Stimulated activated CD4-positive, alpha-beta T cell treated with anti-CD3 and anti-CD28 coated beads, Interleukin-1b, Interleukin-23, amount 100 ng/mL, for 1 hour (primary cell): ENCODE data around the gene NIPBL.
"Not testable (repeated sequence)": the region's sequence is repeated elsewhere in the genome, so short reads cannot be mapped to it uniquely, and the experiment has no call there.

Experiments
- DNase-seq, 2 donors: peaks; one replicate each; pipeline ENCODE4 v3.0.0-alpha.2; 2020; ENCODE audit warnings: low read depth in 2 of 2

The NIPBL gene

DNA sequence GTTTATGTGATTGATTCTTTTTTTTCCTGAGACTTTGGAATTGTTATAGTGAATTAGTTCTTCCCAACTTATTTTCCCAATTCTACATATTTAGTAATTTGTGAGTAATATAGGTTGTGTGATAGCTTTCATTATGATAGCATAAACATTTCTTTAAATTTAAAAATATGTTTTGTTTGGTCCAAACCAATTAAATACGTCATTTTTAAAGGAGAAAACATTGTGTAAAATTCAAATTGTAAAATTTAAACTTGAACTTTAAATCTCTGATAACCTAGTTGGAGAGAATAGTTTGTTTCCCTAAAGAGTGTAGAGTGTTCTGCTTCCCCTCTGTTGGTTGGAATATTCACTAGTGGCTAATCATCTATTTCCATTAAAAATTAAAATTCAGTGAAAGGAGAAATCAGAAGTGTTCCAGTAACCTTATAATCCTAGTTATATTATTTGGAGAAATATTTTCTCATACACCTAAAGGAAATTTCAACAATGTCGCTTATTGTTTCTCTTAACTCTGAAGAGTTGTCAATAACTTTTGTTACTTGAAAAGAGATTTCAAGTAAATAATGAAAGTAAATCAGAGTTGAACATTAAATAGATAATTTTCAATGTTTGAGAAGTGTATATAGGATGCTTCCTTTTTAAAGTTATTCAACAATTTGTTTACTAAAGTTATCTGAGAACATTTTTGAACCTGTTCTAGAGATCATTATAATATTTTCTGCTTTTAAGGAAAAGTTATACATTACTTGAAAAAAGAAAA lies 2.9 kb downstream of the NIPBL start:
- DNase-seq: no peak

DNA sequence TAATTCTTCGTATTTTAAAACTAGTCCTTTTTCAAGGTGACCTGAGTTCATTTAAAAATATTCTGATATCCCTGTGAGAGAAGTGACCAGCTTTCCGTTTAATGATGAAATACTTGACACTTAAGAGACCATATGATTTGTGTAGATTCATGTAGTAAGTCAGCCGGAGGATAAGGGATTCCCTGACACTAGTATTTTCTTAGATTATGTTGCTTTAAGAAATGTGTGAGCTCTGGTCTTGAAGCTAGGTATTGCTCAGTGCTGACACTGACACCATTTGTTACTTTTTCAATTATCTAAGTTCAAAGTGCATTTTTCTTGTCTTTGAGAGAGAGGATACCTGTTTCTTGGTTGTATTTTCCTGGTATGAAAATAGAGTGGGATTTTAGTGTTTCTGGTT lies 4.2 kb downstream of the NIPBL start:
- no peak for DNase-seq

DNA sequence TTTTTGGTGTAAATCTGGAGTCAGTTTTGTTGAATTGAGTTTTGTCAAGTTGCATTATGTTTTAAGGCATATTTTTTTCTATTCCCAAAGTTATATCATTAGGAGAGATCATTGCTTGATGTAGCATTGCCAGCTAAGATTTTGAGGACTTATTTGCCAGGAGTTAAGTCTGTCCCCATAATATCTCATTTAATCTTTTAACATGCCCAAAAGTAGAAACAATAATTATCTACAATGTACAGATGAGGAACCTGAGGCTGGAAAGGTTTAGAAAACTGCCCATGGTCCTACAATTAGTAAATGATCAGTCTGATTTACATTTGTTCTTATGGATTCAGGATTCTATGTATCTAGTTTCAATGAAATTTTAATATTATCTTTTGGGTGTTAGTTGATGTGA lies 4.7 kb downstream of the NIPBL start:
- no peak for DNase-seq

DNA sequence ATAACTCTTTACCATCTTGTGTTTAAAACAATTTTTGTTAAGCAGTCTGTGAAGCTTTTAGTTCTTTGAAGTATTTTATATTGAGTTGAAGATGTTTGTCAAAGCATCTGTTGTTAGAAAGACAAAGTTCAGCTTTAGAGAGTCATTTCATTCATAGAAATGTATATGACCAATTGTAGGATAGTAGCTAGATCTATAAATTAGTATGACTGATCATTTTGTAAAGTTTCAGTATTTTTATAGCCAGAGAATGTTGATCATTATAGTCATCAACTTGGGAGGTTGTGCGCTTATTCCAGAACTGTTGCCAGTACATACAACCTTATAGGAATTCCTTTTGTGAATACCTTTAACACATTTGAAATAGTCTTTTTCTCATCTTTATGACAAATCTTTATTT lies 5.2 kb downstream of the NIPBL start:
- DNase-seq: no peak

DNA sequence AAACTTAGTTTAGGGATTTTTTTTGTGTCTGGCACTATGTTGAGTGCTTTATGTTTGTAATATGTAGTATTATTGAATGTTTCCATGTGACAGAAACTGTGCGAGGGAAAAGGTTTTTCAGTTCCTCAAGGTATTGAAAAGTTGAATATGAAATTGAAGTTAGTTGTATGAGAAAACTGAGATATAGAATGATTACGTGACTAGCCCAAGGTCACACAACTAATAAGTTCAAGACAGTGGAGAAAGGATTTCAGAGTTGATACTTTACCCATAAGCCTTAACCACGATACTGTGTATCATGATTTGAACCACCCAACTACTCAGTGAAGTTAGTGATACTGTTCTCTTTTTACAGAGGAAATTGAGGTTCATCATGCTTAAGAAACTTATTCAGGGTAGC lies 5.7 kb downstream of the NIPBL start:
- DNase-seq: no peak

DNA sequence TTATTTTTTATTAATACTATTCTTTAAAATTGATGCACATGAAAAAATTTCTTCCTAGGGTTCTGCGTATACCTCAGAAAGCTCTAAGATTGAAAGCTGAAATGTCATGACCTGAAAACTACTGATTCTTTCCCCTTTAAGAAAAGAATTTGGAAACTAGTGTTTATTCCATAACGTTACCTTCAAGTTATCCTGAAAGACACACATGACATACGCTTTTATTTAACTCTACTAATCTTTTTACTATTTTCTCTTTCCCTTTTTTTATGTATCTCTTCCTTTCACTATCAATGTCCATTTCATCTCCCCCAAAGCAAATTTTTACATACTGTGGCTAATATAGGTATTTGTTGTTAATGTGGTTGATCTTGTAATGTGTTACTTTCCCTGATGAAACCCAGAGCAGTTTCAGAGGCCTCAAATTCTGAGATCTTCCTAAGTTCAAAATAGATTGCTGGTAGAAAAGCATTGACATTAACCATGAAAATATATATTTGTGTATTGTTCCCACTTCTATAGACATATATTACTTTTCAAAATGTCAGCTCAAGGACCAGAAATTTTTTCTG lies 7.4 kb downstream of the NIPBL start:
- DNase-seq: no peak

DNA sequence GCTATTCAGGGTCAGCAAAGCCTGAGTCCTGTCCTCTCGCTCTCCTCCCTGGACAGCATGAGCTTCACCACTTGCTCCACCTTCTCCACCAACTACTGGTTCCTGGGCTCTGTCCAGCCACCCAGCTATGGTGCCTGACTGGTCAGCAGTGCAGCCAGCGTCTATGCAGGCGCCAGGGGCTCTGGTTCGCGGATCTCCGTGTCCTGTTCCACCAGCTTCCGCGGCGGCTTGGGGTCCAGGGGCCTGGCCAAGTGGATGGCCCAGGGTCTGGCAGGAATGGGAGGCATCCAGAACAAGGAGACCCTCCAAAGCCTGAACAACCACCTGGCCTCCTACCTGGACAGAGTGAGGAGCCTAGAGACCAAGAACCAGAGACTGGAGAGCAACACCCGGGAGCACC lies 8.6 kb downstream of the NIPBL start:
- no peak for DNase-seq

DNA sequence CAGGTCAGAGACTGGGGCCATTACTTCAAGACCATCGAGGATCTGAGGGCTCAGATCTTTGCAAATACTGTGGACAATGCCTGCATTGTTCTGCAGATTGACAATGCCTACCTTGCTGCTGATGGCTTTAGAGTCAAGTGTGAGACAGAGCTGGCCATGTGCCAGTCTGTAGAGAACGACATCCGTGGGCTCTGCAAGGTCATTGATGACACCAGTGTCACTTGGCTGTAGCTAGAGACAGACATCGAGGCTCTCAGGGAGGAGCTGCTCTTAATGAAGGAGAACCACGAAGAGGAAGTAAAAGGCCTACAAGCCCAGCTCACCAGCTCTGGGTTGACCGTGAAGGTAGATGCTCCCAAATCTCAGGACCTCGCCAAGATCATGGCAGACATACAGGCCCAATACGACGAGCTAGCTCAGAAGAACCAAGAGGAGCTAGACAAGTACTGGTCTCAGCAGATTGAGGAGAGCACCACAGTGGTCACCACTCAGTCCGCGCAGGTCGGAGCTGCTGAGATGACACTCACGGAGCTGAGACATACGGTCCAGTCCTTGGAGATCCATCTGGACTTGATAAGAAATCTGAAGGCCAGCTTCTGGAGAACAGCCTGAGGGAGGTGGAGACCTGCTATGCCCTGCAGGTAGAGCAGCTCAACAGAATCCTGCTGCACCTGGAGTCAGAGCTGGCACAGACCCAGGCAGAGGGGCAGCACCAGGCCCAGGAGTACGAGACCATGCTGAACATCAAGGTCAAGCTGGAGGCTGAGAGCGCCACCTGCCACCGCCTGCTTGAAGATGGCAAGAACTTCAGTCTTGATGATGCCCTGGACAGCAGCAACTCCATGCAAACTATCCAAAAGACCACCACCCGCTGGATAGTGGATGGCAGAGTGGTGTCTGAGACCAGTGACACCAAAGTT lies 9.3 kb downstream of the NIPBL start:
- DNase-seq: no peak

DNA sequence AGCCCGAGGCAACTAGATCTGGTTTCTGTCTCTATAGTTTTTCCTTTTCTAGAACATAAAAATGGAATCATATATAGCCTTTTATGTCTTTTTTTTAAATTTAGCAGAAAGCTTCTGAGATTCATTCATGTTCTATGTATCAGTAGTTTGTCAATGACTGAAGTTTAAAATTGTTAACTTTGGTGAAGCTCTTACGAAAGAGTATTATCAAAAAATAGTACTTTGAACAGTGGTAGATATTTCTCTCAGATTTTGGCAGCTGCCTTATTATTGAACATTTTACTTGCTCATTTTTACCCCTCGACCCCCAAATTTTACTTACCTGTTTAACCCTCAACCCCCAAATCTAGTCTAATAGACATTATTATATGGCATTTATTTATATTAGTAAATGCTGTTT lies 10.2 kb downstream of the NIPBL start:
- DNase-seq: no peak

DNA sequence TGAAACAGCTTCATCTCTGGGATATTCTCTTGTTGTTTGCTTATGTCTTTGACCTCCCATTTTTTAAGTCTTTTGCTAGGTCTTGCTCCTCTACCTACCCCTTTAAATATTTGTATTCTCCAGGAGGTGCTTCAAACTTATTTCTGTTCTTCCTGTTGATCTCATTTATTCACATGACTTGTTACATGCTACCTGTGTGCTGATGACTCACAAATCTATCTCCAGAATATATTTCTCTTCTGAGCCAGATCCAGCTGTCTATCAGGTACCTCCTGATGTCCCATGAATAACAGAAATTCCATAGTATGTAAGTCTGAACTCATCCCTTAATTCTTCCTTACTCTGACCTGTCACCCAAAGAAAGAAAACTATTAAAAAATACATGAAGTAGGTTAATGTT lies 11.0 kb downstream of the NIPBL start:
- no peak for DNase-seq

DNA sequence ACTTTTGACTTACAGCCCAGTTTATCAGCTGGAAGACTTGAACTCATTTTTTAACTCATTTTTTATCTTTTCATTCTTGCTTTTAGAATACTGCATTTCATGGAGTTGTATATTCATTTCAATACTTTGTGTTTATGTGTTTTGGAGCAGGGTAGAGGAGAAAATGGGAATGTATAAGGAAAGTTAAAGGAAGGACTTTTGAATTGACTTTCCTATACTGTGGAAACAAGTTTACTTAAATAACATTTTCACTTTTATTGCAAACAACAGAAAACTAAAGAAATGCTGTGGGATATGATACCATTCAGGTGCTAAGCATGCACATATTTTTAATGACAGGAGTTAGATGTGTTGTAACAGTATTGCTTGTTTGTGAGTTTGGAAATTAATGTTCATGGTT lies 11.7 kb downstream of the NIPBL start:
- DNase-seq: no peak

DNA sequence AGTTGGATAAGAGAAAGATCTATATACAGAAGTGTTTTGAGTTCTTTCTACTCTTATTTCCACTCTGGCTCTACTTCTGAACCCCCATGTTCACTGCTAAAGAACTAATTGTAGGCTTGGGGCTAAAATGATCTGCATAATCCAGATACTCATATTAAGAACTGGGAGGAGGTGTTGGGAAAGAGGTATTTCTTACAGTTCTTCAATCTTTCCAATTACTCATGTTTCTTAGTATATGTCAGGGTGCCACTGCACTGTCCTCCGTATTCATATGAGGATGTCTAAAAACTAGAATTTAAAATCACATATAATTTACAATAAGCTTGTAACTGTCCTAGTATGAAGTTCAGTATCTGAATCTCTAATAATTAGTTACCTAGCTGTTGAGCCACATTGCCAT lies 12.7 kb downstream of the NIPBL start:
- no peak for DNase-seq

DNA sequence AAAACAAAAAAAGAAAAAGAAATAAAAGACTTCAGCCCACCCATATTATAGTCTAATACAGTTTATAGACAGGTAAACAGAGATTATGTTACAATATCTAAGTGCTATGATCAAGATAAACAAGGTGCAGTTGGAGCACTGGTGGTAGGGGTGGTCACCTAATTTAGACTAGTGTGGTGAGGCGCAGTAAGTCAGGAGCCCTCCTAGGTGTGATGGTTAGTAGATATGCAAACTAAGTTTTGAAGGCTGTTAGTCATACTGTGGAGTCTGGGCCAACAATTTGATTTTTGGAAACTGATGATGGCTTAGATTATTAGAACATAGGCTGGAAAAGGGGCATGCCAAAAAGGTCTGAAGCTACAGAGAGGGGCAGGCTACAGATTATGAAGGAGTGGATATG lies 14.7 kb downstream of the NIPBL start:
- no peak for DNase-seq

DNA sequence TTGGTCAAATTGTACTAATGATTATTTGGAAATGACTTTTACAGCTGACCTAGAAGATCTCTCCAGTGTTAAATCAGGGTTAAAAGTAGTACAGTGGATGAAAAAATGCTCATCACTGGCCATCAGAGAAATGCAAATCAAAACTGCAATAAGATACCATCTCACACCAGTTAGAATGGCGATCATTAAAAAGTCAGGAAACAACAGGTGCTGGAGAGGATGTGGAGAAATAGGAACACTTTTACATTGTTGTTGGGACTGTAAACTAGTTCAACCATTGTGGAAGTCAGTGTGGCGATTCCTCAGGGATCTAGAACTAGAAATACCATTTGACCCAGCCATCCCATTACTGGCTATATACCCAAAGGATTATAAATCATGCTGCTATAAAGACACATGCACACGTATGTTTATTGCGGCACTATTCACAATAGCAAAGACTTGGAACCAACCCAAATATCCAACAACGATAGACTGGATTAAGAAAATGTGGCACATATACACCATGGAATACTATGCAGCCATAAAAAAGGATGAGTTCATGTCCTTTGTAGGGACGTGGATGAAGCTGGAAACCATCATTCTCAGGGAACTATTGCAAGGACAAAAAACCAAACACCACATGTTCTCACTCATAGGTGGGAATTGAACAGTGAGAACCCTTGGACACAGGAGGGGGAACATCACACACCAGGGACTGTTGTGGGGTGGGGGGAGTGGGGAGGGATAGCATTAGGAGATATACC lies 15.7 kb downstream of the NIPBL start:
- DNase-seq: not testable (repeated sequence)

DNA sequence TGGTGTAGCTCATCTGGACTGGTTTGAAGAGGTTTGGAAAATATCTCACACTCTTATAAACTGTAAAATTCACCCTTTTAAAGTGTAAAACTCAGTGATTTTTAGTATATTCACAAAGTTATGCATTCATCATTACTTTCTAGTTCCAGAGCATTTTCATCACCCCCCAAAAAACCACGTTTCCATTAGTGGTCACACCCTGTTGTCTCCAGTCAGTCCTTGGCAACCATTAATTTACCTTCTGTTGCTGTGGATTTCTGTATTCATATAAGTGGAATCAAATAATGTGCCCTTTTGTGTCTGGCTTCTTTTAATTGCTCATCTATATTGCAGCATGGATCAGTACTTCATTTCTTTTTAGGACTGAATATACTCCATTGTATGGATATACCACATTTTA lies 18.4 kb downstream of the NIPBL start:
- no peak for DNase-seq

DNA sequence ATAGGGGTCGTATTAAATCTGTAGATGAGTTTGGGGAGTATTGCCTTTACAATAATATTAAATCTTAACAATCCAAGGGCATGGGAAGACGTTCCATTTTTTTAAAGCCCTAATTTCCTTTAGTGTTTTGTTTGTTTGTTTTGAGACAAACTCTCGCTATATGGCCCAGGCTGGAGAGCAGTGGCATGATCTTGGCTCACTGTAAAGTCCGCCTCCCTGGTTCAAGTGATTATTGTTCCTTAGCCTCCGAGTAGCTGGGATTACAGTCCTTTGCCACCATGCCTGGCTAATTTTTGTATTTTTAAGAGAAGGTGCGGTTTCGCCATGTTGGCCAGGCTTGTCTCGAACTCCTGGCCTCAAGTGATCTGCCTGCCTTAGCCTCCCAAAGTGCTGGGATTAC lies 19.9 kb downstream of the NIPBL start:
- no peak for DNase-seq

DNA sequence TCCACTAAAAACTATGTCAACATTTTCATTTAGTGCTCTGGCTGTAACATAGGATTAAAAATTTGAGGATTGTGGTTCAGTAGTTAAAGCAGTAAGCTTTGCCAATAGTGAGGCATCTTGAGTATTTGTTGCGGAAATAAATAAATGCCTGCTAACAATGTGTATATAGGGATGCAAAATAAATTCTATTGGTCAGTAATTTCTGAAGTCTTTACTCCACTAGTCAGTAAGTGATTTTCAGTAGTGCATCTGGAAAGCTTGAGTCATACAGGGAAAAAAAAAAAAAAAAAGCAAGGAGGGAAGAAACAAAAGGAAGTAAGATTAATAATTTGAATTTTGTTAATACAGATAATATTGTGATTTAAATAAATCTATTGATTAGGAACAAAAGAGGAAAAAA lies 21.0 kb downstream of the NIPBL start:
- no peak for DNase-seq

DNA sequence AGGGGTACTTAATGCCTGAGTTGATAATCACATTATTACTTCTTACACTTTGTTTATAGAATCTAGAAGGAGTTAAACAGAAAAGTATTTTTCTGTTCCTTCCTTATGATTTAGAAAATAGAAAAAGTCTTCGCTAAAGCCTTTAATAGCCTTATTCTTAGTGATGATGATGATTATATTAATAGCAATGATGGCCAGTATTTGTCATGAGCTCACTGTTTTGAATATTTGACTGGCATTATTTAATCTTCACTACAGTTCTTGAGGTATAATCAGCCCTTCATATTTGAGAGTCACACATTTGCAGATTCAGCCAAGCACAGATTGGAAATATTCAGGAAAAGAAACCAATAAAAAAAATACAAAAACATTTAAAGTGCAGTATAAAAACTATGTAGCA lies 23.3 kb downstream of the NIPBL start:
- DNase-seq: no peak

DNA sequence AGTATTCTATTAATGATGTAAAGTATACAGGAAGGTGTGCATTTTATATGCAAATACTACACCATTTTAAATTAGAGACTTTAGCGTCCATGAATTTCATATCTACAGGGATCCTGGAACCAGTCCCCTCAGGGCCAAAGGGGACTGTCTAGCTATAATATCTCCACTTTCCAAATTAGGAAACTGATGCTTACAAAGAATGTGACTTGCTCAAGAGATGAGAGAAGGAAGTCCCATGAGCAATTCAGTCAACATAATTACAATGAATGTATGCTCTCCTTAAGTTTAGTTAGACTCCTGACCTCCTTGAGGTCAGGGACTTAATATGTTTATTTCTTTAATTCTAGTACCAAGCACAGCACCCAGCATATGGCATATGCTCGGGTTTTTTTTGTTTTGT lies 23.7 kb downstream of the NIPBL start:
- DNase-seq: no peak

DNA sequence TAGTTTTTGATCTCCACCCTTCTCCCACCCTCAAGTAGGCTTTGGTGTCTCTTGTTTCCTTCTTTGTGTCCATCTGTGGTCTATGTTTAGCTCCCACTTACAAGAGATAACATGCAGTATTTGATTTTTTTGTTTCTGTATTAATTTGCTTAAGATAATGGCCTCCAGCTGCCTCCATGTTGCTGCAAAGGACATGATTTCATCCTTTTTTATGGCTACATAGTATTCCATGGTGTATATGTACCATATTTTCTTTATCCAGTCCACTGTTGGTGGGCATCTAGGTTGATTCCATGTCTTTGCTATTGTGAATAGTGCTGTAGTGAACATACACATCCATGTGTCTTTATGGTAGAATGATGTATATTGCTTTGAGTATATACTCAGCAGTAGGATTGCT lies 24.5 kb downstream of the NIPBL start:
- DNase-seq: not testable (repeated sequence)

DNA sequence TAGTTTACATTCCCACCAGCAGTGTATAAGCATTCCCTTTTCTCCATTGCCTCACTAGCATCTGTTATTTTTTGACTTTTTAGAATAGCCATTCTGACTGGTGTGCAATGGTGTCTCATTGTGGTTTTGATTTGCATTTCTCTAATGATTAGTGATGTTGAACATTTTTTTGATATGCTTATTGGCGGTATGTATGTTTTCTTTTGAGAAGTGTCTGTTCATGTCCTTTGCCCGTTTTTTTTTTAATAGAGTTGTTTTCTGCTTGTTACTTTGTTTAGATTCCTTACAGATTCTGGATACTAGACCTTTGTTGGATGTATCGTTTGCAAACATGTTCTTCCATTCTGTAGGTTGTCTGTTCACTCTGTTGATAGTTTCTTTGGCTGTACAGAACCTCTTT lies 25.3 kb downstream of the NIPBL start:
- no peak for DNase-seq

DNA sequence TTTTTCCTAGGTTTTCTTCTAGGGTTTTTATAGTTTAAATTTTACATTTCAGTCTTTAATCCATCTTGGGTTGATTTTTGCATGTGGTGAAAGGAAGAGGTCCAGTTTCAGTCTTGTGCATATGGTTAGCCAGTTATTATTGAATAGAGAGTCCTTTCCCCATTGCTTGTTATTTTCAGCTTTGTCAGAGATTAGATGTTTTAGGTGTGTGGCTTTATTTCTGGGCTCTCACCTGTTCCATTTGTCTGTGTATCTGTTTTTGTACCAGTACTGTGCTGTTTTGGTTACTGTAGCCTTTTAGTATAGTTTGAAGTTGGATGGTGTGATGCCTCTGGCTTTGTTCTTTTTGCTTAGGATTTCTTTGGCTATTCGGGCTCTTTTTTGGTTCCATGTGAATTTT lies 25.8 kb downstream of the NIPBL start:
- DNase-seq: no peak
